ENCODE measurements around the gene FCN2.

The FCN2 gene

GRCh38 chr9:134868751-134869553 lies 11.7 kb upstream of the FCN2 start:
- in situ Hi-C loops (cut with MboI; ENCODE audit: low sequenced_read_pairs), result no loop called here

GRCh38 chr9:134869554-134870300 lies 10.9 kb upstream of the FCN2 start:
- in situ Hi-C loops (cut with MboI; ENCODE audit: low sequenced_read_pairs), result no loop called here

- in situ Hi-C loops (cut with MboI; ENCODE audit: low sequenced_read_pairs), result no loop called here
Measured at GRCh38 chr9:134870301-134870694, 10.3 kb upstream of the FCN2 start.

GRCh38 chr9:134870746-134871662 lies 9.6 kb upstream of the FCN2 start:
- in situ Hi-C loops (cut with MboI; ENCODE audit: low sequenced_read_pairs), result no loop called here

GRCh38 chr9:134871697-134872340 lies 8.8 kb upstream of the FCN2 start:
- in situ Hi-C loops (cut with MboI; ENCODE audit: low sequenced_read_pairs), result no loop called here

- in situ Hi-C loops (cut with MboI; ENCODE audit: low sequenced_read_pairs), result no loop called here
Measured at GRCh38 chr9:134872482-134873231, 8.0 kb upstream of the FCN2 start.

GRCh38 chr9:134875371-134875770 lies 5.2 kb upstream of the FCN2 start:
- in situ Hi-C loops (cut with MboI; ENCODE audit: low sequenced_read_pairs), result no loop called here

- in situ Hi-C loops (cut with MboI; ENCODE audit: low sequenced_read_pairs), result no loop called here
Measured at GRCh38 chr9:134877541-134877940, 3.1 kb upstream of the FCN2 start.

GRCh38 chr9:134879664-134880483 lies 736 bp upstream of the FCN2 start:
- in situ Hi-C loops (cut with MboI; ENCODE audit: low sequenced_read_pairs), result no loop called here

GRCh38 chr9:134881313-134881670 lies 682 bp downstream of the FCN2 start:
- in situ Hi-C loops (cut with MboI; ENCODE audit: low sequenced_read_pairs), result no loop called here

GRCh38 chr9:134882204-134882785 lies 1.7 kb downstream of the FCN2 start:
- in situ Hi-C loops (cut with MboI; ENCODE audit: low sequenced_read_pairs), result no loop called here

GRCh38 chr9:134883040-134883782 lies 2.6 kb downstream of the FCN2 start:
- in situ Hi-C loops (cut with MboI; ENCODE audit: low sequenced_read_pairs), result no loop called here

GRCh38 chr9:134884492-134884891 lies 3.9 kb downstream of the FCN2 start:
- in situ Hi-C loops (cut with MboI; ENCODE audit: low sequenced_read_pairs), result no loop called here

- in situ Hi-C loops (cut with MboI; ENCODE audit: low sequenced_read_pairs), result no loop called here
Measured at GRCh38 chr9:134885001-134885678, 4.5 kb downstream of the FCN2 start.

- in situ Hi-C loops (cut with MboI; ENCODE audit: low sequenced_read_pairs), result no loop called here
Measured at GRCh38 chr9:134885679-134886412, 5.2 kb downstream of the FCN2 start.

- in situ Hi-C loops (cut with MboI; ENCODE audit: low sequenced_read_pairs), result no loop called here
Measured at GRCh38 chr9:134886413-134886913, 5.9 kb downstream of the FCN2 start.

- in situ Hi-C loops (cut with MboI; ENCODE audit: low sequenced_read_pairs), result no loop called here
Measured at GRCh38 chr9:134887219-134887618, 6.6 kb downstream of the FCN2 start.
